ENCODE measurements around the gene ME1. TPM values are rescaled to one million over a fixed set of nuclear protein-coding genes. Genes with fewer than 3 reads are reported as not detected.

ME1 gene
- total and polyA plus RNA-seq, 9 of the 15 experiments (the other 6 are each of a cell fraction or from before 2014, with no cell fraction given): 3.2 to 10.4 (median 5.5) TPM

- TF ChIP-seq REST (IDR thresholded peaks at IDR 0.05; ENCODE audit: borderline replicate concordance) (peak; percentile 65), REST (CRISPR knock-in tag; IDR thresholded peaks at IDR 0.05; ENCODE audit: low read depth) (no peak)
These were observed 208.9 kb downstream of the ME1 start (continued) for GRCh38 chr6:83221889-83222479.

All from K562 (cell line).